HL-60 (cell line): Measurements from ENCODE around the gene MAGI2.

Experiments used
- DNase-seq, 2 experiments: peaks; one replicate each; pipeline ENCODE4 v3.0.0-alpha.2; 2010 to 2020; ENCODE audit warnings: low read depth in 1 of 2, low spot score in 1 of 2
- H3K27ac ChIP-seq: fragments of 250-450 bp; sonication (Bioruptor Pico); replicated peaks from 2 replicates; pipeline ENCODE4 v1.5.1; 2020; ENCODE audit warnings: mild to moderate bottlenecking, moderate library complexity
- H3K27me3 ChIP-seq: fragments of 250-450 bp; sonication (Bioruptor Pico); 2 replicates; pipeline ENCODE4 v1.5.1; 2021; ENCODE audit warnings: mild to moderate bottlenecking, moderate library complexity; ENCODE audit not compliant: insufficient read depth, poor library complexity, severe bottlenecking
- H3K4me3 ChIP-seq: replicated peaks from 2 replicates; pipeline ENCODE4 v1.5.1; 2011; ENCODE audit warnings: mild to moderate bottlenecking, control low read depth, low read length; ENCODE audit not compliant: insufficient read depth
- GABPA ChIP-seq: IDR thresholded peaks from 2 replicates; pipeline ENCODE4 v1.6.1; 2012; ENCODE audit warnings: low read depth
- POLR2AphosphoS5 ChIP-seq: IDR thresholded peaks from 2 replicates; pipeline ENCODE4 v1.6.1; 2012; ENCODE audit warnings: low read depth
- SPI1 ChIP-seq: IDR thresholded peaks from 2 replicates; pipeline ENCODE4 v1.6.1; 2012; ENCODE audit warnings: low read depth, mild to moderate bottlenecking, borderline replicate concordance
- TF ChIP-seq, protein P1 (sequence below): IDR thresholded peaks from one replicate; pipeline ENCODE4 v1.5.1; 2011; ENCODE audit warnings: low read length, control low read depth, inconsistent platforms; ENCODE audit not compliant: insufficient read depth
- TF ChIP-seq, protein P2 (sequence below): IDR thresholded peaks from 2 replicates; pipeline ENCODE4 v1.6.1; 2012; ENCODE audit warnings: low read depth; ENCODE audit not compliant: insufficient replicate concordance

MAGI2 gene

DNA sequence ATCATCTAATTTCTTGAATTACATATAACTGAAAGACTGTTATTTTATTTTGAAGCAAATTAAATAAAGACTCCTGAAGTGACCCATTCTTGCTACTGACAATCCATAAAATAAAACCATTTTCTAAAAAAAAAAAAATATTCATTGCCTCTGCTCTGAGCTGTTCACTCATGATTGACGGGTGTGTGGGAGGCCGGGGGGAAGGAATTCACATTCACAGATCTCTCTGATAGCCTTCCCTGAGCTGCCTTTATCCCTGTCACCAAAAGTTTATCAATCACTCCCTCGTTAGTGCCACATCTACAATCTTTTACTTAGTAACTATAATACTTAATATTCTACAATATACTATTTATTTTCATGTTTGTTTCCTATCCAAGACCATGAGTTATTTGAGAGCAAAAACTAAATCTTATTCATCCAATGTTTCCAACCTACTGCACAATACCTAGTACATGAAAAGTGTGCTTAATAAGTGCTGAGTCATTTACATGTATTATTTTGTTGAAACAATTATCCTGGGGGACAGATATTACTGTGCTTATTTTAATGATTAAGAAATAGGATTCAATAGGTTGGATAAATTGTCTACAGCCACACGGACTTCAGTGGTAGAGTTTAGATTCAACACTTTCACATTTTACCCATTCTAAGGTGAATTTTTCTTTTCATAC, 1036.2 kb downstream of the MAGI2 start:
- Histone ChIP-seq H3K4me3 (no peak overlapping the region), H3K27ac (no peak overlapping the region), H3K27me3 (no peaks in the 10 kb centered on the region)
- TF ChIP-seq SPI1 = no peak
- TF ChIP-seq, protein P1, sequence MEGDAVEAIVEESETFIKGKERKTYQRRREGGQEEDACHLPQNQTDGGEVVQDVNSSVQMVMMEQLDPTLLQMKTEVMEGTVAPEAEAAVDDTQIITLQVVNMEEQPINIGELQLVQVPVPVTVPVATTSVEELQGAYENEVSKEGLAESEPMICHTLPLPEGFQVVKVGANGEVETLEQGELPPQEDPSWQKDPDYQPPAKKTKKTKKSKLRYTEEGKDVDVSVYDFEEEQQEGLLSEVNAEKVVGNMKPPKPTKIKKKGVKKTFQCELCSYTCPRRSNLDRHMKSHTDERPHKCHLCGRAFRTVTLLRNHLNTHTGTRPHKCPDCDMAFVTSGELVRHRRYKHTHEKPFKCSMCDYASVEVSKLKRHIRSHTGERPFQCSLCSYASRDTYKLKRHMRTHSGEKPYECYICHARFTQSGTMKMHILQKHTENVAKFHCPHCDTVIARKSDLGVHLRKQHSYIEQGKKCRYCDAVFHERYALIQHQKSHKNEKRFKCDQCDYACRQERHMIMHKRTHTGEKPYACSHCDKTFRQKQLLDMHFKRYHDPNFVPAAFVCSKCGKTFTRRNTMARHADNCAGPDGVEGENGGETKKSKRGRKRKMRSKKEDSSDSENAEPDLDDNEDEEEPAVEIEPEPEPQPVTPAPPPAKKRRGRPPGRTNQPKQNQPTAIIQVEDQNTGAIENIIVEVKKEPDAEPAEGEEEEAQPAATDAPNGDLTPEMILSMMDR = no peak
- TF ChIP-seq GABPA = no peak
- TF ChIP-seq, protein P2, sequence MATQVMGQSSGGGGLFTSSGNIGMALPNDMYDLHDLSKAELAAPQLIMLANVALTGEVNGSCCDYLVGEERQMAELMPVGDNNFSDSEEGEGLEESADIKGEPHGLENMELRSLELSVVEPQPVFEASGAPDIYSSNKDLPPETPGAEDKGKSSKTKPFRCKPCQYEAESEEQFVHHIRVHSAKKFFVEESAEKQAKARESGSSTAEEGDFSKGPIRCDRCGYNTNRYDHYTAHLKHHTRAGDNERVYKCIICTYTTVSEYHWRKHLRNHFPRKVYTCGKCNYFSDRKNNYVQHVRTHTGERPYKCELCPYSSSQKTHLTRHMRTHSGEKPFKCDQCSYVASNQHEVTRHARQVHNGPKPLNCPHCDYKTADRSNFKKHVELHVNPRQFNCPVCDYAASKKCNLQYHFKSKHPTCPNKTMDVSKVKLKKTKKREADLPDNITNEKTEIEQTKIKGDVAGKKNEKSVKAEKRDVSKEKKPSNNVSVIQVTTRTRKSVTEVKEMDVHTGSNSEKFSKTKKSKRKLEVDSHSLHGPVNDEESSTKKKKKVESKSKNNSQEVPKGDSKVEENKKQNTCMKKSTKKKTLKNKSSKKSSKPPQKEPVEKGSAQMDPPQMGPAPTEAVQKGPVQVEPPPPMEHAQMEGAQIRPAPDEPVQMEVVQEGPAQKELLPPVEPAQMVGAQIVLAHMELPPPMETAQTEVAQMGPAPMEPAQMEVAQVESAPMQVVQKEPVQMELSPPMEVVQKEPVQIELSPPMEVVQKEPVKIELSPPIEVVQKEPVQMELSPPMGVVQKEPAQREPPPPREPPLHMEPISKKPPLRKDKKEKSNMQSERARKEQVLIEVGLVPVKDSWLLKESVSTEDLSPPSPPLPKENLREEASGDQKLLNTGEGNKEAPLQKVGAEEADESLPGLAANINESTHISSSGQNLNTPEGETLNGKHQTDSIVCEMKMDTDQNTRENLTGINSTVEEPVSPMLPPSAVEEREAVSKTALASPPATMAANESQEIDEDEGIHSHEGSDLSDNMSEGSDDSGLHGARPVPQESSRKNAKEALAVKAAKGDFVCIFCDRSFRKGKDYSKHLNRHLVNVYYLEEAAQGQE = no peak
- no peak for TF ChIP-seq POLR2AphosphoS5
- DNase-seq = no peak

DNA sequence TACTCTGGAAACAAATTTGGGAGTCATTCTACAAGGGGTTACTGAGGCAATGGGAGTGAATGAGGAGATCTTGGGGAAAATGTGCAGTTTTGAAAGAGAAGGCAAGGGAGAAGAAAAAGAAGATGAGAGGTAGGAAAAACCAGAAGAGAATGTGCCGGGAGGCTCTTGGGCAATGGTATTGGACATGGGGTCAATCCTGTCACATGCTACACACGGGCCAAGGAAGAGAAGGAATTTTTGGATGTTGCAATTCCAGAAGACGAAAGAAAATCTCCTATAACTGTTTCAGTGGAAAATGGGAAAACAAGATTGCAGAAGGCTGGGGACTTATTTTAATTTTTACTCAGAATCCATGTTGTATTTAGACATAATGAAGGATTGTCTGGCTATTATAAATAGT, 1039.9 kb downstream of the MAGI2 start:
- Histone ChIP-seq H3K27ac (no peak overlapping the region), H3K4me3 (no peak overlapping the region), H3K27me3 (no peaks in the 10 kb centered on the region)
- TF ChIP-seq SPI1 = no peak
- TF ChIP-seq, protein P2 = no peak
- no peak for DNase-seq

DNA sequence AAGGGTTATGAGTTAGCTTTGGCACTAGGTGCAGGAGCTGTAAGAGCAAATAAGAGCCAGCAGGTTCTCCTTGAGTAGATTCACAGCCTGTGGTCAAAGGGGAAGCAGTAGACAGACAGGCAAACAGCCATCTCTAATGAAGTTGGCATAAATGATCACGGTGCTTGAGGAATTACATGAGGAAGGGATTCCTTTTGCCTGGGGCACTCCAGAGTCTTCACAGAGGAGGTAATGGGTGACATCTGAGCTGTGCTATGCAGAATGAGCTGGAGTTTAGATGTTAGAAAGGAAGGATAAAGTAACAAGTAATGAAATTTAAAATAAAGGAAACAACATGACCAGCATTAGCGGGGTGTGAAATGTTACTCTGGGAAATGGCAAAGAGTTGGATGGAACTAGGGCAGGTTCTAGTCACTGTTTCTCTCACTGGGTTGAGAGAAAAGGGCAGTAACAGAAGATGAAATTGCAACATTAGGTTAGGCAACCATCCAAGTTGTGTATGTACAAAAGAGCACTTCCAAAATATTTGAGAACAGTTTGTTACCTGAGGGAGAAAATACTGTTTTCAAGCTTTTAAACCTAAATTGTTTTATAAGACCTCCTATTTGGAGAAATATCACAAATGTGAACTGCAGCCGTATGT, 1041.1 kb downstream of the MAGI2 start:
- DNase-seq = no peak
- H3K4me3 ChIP-seq = no peak overlapping the region
- no peak for TF ChIP-seq POLR2AphosphoS5
- no peak for TF ChIP-seq SPI1
- TF ChIP-seq, protein P1 = no peak
- TF ChIP-seq, protein P2 = no peak
- TF ChIP-seq GABPA = no peak
- H3K27ac ChIP-seq = no peak overlapping the region
- no peaks in the 10 kb centered on the region for H3K27me3 ChIP-seq
